Bronchial epithelial cell (primary cell): ENCODE results near the gene SOHLH1. TPM values are rescaled to one million over a fixed set of nuclear protein-coding genes. Genes with fewer than 3 reads are reported as not detected.

Experiments used
- DNase-seq: peaks from one replicate; pipeline ENCODE4 v3.0.0-alpha.2; 2010; ENCODE audit warnings: low read depth
- FAIRE-seq: peaks from 2 replicates; lab custom pipeline; 2011; peaks lifted over from hg19 to GRCh38; lab: Jason Lieb, UNC
- H3K27me3 ChIP-seq: 2 replicates; pipeline ENCODE4 v1.5.1; 2011; ENCODE audit warnings: low read length; ENCODE audit not compliant: control insufficient read depth, insufficient read depth
- H3K36me3 ChIP-seq: 2 replicates; pipeline ENCODE4 v1.5.1; 2011; ENCODE audit warnings: low read length; ENCODE audit not compliant: control insufficient read depth, insufficient read depth
- H3K4me3 ChIP-seq: 2 replicates; pipeline ENCODE4 v1.5.1; 2011; ENCODE audit warnings: mild to moderate bottlenecking, low read depth, low read length, control low read depth
- CTCF ChIP-seq: IDR thresholded peaks from 2 replicates; pipeline ENCODE4 v1.5.1; 2011; ENCODE audit warnings: mild to moderate bottlenecking, moderate library complexity, low read length, control low read depth, inconsistent platforms; ENCODE audit not compliant: insufficient read depth, severe bottlenecking
- total RNA-seq: library from RNA; depleted of rRNA; stranded (reverse); fragments of >200 nt; gene quantifications from 2 replicates; pipeline ENCODE4 v1.2.1, GENCODE V29; 2014

Gene SOHLH1
- total RNA-seq, 1 donor from 2014 or later: not detected

- no peaks in the 10 kb centered on the region for H3K36me3 ChIP-seq
- FAIRE-seq: no peak
- DNase-seq: no peak
- H3K27me3 ChIP-seq: no peaks in the 10 kb centered on the region
- no peak within 1 kb of the TSS for H3K4me3 ChIP-seq
- no peak for TF ChIP-seq CTCF
Measured at GRCh38 chr9:135662758-135663450, 36.4 kb downstream of the SOHLH1 start, which contains the start of gene LCN9. Gene LCN9, plus strand, starts transcription at chr9:135663309. Its CDS starts 13 bp downstream, at chr9:135663322.

GRCh38 chr9:135661816-135662560 is 37.3 kb downstream of the SOHLH1 start:
- DNase-seq (no peak), FAIRE-seq (no peak)
- Histone ChIP-seq H3K27me3 (no peaks in the 10 kb centered on the region), H3K4me3 (no peak overlapping the region), H3K36me3 (no peaks in the 10 kb centered on the region)
- no peak for TF ChIP-seq CTCF

- no peak for FAIRE-seq
- no peak for DNase-seq
- Histone ChIP-seq H3K36me3 (no peaks in the 10 kb centered on the region), H3K4me3 (no peak overlapping the region), H3K27me3 (no peaks in the 10 kb centered on the region)
- TF ChIP-seq CTCF: no peak
Measured at GRCh38 chr9:135660407-135660806, 38.9 kb downstream of the SOHLH1 start.

- Histone ChIP-seq H3K36me3 (no peaks in the 10 kb centered on the region), H3K27me3 (no peaks in the 10 kb centered on the region), H3K4me3 (no peak overlapping the region)
- DNase-seq: no peak
- no peak for FAIRE-seq
- TF ChIP-seq CTCF: no peak
Measured at GRCh38 chr9:135659252-135659651, 40.0 kb downstream of the SOHLH1 start.

GRCh38 chr9:135657416-135657815 is 41.9 kb downstream of the SOHLH1 start:
- Histone ChIP-seq H3K27me3 (no peaks in the 10 kb centered on the region), H3K4me3 (no peak overlapping the region), H3K36me3 (no peaks in the 10 kb centered on the region)
- TF ChIP-seq CTCF: no peak
- DNase-seq (no peak), FAIRE-seq (peak; percentile 73)
